Medulla oblongata (tissue), 1 donor: ENCODE data around the gene NOTCH4.

Source experiments
- DNase-seq: peaks from one replicate; pipeline ENCODE4 v3.0.0-alpha.2; 2015; ENCODE audit errors: extremely low spot score

NOTCH4 gene

DNA sequence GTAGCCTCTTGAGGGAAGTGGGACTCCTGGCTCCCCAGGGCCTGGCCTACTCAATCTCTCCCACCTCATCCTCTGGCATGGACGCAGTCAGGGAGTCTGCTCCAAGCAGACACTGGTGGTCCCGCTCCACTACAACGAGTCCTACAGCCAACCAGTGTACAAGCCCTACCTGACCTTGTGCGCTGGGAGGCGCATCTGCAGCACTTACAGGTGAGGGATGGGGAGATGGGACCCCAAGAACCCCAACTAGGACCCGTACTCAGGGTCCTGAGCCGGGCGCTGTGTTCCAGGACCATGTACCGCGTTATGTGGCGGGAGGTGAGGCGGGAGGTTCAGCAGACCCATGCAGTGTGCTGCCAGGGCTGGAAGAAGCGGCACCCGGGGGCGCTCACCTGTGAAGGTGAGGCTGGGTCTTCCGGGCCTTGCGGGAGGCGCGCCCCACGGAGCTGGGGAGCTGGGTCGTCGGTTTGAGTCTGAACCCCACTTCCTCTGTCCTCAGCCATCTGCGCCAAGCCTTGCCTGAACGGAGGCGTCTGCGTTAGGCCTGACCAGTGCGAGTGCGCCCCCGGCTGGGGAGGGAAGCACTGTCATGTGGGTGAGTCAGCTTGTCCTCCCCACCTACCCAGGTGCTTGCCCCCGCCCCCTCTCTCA is 57.3 kb downstream of the NOTCH4 start:
- DNase-seq, result no peak

GRCh38 chr6:32164295-32164694 is 59.6 kb downstream of the NOTCH4 start, which contains the start of gene EGFL8:
Gene EGFL8, plus strand, starts transcription at chr6:32164595. Its CDS starts 1,571 bp downstream, at chr6:32166166.
- no peak for DNase-seq

DNA sequence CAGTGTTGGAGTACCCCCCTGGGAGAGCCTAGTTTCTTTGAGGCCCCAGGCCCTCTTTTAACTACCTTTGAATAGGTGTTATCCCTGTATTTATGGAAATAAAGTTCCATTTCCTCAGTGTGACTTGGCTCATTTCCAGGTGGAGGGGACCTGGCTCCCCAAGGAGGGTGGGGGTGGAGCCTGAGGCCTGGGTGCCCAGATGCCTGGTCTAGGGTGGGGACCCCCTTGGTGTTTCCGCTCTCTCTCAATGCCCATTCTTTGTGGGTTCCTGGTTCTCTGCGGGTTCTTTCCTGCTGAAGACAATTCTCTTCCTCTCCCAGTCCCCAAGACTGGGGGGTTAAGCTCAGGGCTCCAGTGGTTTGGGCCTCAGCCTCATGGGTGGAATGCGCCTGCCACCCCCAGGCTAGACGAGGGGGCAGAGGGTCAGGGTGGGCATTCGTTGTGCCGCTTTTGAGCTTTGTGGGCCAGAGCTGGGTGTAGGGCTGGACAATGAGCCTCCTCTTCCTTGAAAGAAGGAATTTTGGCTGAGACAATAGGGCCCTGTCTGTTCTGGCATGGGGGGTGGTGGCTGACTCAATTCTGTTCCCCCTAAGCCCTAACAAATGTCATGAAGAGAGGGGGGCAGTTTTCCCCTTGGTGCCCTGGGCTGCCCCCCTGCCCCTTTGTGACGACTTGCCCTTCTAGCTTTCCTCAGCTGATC is 60.2 kb downstream of the NOTCH4 start:
- peak; percentile 28 for DNase-seq

GRCh38 chr6:32158052-32158451 is 65.8 kb downstream of the NOTCH4 start:
- no peak for DNase-seq

GRCh38 chr6:32156891-32157290 is 67.0 kb downstream of the NOTCH4 start:
- DNase-seq, result no peak

DNA sequence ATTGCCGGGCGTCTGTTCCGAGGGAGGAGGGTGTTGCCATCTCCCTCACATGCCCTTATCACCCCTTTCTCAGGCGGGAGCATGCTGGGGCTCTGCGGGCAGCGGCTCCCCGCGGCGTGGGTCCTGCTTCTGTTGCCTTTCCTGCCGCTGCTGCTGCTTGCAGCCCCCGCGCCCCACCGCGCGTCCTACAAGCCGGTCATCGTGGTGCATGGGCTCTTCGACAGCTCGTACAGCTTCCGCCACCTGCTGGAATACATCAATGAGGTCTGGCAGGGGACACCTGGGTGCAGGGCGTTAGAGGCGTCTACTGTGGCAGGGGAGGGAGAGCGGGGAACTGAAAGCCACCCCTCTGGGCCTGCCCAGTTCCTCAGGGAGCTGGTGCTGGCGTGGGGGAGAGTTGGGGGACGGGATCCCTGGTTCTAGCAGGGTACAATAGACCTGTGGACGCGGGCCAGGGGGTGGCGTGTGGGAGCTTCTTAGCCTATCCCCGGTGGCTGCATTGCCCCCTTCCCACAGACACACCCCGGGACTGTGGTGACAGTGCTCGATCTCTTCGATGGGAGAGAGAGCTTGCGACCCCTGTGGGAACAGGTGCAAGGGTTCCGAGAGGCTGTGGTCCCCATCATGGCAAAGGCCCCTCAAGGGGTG is 69.2 kb downstream of the NOTCH4 start:
- peak; percentile 71 for DNase-seq

DNA sequence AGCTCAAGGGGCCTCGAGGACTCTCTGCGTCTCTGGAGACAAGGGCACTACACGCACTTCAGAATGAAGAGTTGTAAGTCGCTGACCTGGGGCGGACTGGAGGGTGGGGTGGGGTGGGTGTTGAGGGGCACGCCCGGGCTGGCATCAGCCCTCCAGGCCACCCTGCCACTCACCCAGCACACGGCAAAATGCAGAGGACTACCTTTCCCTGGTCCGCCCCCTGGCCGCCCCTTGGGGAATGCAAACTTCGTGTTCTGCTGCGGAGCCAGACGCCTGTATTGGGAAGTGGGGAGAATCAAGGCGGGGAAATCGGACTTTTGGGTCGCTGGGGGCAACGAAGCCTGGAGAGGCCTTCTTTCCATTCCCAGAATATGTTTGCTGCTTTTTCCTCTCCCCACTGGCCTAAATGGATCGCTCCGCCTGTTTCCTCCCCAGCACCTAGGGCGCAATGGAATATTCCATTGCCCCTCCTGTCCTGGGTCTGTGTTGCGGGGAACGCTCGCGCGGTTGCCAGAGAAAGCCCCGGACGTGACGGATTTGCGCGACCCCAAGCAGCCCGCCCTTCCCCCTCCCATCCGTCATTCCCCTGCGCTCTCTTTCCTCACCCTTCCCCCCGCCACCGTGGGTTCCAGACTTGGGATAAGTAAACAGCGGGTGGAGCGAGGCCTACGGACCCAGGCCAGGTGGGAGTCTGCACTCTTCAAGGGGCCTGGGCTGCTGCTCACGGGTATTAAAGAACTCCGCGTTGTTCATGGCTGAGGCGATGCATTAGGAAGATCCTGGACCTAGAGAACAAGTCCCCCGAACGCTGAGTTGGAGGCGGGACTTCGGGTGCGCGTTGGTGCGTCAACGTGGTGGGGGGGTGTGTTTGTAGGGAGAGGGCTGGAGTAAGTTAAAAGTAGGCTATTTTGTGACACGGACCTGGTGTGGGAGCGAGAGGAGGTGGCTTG is 70.0 kb downstream of the NOTCH4 start, which contains the start of gene PPT2:
Gene PPT2 (plus strand): TSS at position 578 of the 950 bp plus-strand sequence. CDS start 454 bp downstream, outside the sequence.
- peak; percentile 93 for DNase-seq

DNA sequence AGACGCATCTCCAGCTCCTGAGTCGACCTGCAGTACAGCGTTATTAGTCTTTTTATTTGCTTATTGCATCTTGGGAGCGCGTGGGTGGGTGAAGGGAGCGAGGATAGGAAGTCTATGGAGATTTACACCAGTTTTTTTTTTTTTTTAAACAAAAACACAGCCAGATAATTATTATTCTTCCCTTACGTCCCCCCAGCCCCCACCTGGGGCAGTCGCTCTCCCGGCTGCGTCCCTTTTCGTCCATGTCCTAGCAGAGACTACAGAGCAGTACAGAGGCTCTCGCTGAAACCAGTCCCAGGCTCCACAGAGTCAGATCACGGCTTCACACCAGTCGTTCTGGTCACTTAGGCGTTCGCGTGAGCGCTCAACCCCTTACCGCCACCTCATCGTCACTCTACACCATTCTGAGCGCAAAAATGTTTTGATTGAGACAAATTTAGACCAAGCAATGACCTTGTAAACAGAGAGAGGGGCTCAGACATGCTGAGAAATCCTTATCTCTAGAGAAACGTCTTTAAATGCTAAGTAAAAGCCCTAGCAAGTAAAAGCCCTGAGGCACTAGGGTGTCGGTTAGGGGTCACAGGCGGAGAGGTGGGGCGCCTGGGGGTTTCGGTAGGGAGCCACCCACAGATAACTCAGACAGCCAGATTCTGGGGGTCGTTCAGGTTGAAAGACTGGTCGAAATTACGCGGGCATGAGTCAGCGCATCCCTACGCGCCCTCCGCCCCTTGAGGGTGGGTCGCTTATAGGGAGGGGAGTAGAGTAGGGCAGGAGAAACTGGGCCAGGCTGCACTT is 70.9 kb downstream of the NOTCH4 start:
- DNase-seq, result peak; percentile 48

DNA sequence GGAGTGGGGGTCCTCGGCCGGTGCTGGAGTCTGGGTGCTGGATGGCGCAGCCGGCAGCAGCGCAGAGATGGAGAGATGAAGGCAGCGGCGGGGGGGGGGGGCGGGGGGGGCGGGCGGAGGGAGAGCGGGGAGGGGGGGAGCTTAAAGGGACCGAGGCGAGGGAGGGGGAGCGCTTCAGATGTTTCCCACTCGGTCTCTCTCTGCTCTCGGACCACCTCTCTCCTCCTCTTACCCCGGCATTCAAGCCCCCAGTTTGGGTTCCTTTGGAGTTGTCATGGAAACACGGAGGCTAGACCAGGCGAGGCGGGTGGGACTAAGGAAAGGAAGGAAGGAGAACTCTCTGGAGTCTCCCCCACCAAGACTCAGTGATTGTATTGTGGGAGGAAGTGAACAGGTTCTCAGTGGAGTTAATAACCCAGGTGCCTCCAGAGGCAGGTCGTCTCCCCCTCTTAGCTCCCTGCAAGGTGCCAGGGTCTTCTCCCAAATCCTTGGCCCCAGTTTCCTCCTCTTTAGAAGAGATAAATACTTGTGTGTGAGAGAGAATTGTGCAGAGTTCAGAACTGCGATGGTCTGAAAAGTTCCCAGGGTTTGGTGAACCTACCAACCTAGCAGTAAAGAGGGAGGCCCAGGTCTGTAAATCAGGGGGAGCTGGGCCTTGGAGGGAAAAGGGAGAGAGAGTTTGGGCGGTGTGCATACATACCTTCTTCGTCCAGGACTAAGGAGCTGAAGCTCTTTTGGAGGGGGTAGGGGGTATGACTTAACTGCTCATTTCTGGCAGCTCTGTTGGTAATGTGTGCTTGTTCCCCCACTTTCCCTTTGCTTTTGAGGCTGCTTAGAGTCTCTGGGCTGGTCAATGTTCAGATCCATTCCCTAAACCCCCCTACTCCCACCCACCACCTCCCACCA is 71.8 kb downstream of the NOTCH4 start, which contains the start of gene PRRT1:
Gene PRRT1 (minus strand): TSS at position 77 of the 906 bp plus-strand sequence. CDS start 112 bp downstream, outside the sequence.
- peak; percentile 40 for DNase-seq

DNA sequence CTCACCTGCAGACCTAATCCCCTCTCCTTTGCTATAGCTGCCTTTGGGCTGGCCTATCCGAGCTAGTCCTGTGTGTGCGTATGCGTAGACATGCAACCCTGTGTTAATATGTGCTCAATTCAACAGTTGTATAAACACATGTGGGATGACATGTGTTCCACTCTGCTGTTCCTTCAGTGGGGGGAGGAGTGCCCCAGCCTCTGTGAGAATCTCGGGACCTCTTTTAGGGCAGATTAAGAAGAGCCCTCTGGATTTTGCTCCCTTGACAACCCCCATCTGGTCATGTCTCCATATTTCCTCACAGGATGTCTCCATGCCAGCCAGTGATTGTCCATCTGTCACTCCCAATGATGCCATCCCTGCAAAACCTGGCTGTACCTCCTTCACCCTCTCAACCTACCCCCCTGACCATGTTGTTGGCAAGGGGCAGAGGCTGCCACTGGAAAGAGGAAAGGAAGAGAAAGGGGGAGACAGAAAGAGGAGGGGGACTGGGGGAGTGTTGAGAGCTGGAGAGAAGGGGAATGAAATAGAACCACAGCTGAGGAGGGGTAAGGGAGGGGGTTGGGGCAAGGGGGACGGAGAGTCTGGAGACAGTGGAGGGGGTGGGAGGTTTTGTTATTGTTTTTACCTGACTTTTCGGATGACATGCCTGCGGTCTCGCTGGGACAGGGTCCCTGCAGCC is 72.5 kb downstream of the NOTCH4 start:
- DNase-seq, result peak; percentile 23

GRCh38 chr6:32149932-32150870 is 73.7 kb downstream of the NOTCH4 start:
- no peak for DNase-seq

DNA sequence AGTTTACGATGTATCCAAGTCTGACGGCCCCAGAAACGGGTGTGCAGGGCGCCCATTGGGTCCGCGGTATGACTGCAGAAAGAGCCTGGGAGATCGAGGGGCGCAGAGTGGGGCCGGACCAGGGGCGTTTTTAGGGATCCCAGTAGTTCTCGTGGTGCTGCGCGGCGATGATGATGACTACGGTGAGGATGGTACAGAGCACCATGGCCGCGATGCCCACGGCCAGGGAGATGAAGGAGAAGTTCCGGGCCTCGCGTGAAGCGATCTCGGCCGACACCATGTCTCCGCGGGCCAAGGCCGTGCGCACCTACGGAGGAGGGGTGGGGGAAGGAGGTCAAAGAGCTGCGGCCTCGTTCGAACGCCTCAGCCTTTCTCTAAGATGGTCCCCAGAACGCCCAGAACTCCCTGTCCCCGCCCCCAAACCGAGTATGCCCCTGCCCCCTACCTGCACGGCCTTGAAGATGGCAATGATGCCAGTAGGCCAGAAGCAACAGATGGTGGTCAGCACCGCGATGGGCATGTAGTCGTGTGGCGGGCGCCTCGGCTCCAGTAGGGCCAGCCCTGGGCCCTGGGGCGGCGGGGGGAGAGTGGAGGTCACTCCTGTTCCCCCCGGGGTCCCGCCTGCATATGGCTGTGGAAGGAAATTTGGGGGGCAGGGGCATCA is 74.6 kb downstream of the NOTCH4 start:
- DNase-seq, result no peak

DNA sequence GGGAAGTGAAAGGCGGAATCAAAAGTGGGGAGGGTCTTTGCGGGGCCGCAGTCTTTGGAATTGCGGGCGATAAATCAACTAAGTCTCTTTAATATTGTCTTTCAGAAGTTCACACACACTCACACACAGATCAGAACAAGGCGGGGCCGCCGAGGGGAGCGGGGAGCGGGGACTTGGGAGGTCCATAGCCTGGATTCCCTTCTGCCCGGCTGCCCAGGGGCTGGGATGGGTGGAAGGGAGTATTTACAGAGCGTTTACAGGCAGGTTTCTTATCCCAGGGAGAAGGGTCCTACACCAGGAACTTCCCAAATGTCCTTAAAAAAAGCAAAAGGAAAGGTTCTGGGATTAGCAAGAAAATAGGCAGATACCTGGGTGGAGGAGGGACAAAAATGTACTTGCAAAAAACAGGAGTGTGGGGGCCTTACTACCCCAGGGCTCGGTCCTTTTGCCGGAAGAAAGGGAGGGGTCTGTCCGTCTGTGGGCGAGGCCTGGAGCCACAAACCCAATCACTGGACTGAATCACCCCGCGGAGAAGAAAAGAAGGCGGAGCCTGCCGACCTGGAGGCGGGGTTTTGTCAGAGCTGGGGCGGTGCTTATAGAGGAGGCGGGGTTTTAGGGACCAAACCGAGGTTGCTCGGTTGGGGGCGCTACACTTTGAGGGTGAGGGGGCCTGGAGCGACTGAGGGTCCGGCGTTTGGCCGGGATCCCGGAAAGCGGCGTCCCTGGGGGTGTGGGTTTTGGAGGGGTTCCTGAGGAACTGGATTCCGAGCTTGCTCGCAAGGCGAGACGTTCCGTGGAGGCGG is 75.4 kb downstream of the NOTCH4 start:
- DNase-seq, result peak; percentile 47

GRCh38 chr6:32147401-32148132 is 76.3 kb downstream of the NOTCH4 start:
- no peak for DNase-seq

DNA sequence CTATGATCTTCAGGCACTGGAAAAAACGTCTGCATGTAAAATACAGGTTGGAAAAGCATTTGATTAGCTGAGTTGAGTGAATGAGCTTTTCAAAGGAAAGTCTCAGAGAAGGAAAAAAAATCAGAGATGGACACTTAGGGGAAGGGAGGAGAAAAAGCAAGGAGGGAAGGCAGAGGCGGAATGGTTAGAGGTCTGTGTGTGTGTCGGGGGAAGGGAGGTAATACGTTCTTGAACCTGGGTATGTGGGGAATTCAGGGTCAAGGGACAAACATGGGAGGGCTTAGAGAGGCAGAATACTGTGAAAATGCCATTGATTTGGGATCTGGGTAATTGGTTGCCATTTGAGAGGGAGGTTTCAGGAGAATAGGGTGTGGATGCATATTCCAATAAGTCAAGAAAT is 77.2 kb downstream of the NOTCH4 start:
- no peak for DNase-seq

DNA sequence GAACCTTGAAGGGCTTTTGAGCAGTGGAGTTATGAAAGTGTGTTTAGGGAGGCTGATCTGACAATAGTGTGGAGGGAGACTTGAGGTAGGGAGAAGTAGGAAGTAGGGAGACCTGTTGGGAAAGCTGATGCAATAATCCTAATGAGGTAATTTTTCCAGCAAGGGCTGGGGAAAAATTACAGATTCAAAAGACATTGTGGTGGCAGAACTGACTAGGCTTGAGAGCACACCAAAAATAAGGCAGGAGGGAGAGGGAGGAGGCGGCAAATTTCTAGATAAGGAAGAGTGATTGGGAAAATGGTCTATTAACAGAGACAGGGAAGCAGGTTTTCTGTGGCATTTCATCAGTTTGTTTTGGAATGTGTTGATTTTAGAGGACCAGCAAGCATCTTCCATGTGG is 77.6 kb downstream of the NOTCH4 start:
- no peak for DNase-seq
